Prostate gland (tissue), 2 donors: ENCODE data around the gene FOXP3.

Source experiments
- CTCF ChIP-seq, 4 experiments: fragments of 200-600 bp in 2 of 4; fragments of 450-650 bp in 2 of 4; sonication (generic) in 2 of 4; IDR thresholded peaks; 1 replicate in 3 of 4; 2 replicates in 1 of 4; pipeline ENCODE4 v1.5.1; 2016 to 2019; ENCODE audit warnings: antibody characterized with exemption in 4 of 4, mild to moderate bottlenecking in 2 of 4, moderate library complexity in 2 of 4
- POLR2A ChIP-seq: fragments of 450-650 bp; IDR thresholded peaks from one replicate; pipeline ENCODE4 v1.6.1; 2016; ENCODE audit warnings: antibody characterized with exemption, mild to moderate bottlenecking
- POLR2AphosphoS5 ChIP-seq: sonication (generic); formaldehyde crosslinking; IDR thresholded peaks from one replicate; pipeline ENCODE4 v1.6.1; 2017; ENCODE audit warnings: antibody characterized with exemption

- peak in 1 of 4 experiments; percentile 7 for TF ChIP-seq CTCF (IDR thresholded peaks at IDR 0.05)
- TF ChIP-seq POLR2AphosphoS5, result peak; percentile 83
- TF ChIP-seq POLR2A, result peak; percentile 45
Observed at GRCh38 chrX:49269010-49269766, 4.7 kb upstream of the FOXP3 start.
